Loucy (cell line): ENCODE data around the gene IWS1.

Experiments used
- CTCF ChIP-seq: fragments of 200-600 bp; sonication (generic); conservative IDR thresholded peaks from 2 replicates; pipeline ENCODE4 v1.5.1; 2014; ENCODE audit warnings: mild to moderate bottlenecking, antibody characterized with exemption, low read length
- EZH2phosphoT487 ChIP-seq: fragments of 200-600 bp; IDR thresholded peaks from 2 replicates; pipeline ENCODE4 v1.6.1; 2018; ENCODE audit warnings: antibody characterized with exemption, mild to moderate bottlenecking, moderate library complexity, borderline replicate concordance

GRCh38 chr2:127508631-127509034, 17.7 kb downstream of the IWS1 start:
- TF ChIP-seq CTCF (no peak), EZH2phosphoT487 (no peak)
